Stomach (tissue), 9 donors: ENCODE data around the gene DPH7. TPM values are rescaled to one million over a fixed set of nuclear protein-coding genes. Genes with fewer than 3 reads are reported as not detected.
"Not testable (repeated sequence)": the region's sequence is repeated elsewhere in the genome, so short reads cannot be mapped to it uniquely, and the experiment has no call there.

Experiments
- DNase-seq, 2 donors: peaks; one replicate each; pipeline versions ENCODE4 v3.0.0 to v3.0.0-alpha.2; 2013 to 2019
- H3K27ac ChIP-seq, 5 donors: fragments of 200-600 bp in 4 of 5; sonication (generic) in 4 of 5; one replicate each; pipeline ENCODE4 v1.5.1; 2013 to 2019; ENCODE audit warnings: mild to moderate bottlenecking in 1 of 5, moderate library complexity in 1 of 5
- H3K27me3 ChIP-seq, 3 donors: fragments of 200-600 bp; sonication (generic); one replicate each; pipeline ENCODE4 v1.5.1; 2017 to 2019; ENCODE audit warnings: mixed run types in 1 of 3
- H3K36me3 ChIP-seq, 4 donors: fragments of 200-600 bp; sonication (generic); 1 replicate in 3 of 4; 2 replicates in 1 of 4; pipeline ENCODE4 v1.5.1; 2016 to 2019
- H3K4me1 ChIP-seq, 4 donors: fragments of 200-600 bp; sonication (generic); one replicate each; pipeline ENCODE4 v1.5.1; 2016 to 2019
- H3K4me3 ChIP-seq, 4 donors: fragments of 200-600 bp; sonication (generic) in 3 of 4; one replicate each; pipeline ENCODE4 v1.5.1; 2016 to 2019; ENCODE audit warnings: mild to moderate bottlenecking in 1 of 4
- H3K9me3 ChIP-seq, 4 donors: fragments of 200-600 bp; sonication (generic); one replicate each; pipeline ENCODE4 v1.5.1; 2016 to 2019
- CTCF ChIP-seq, 7 experiments: fragments of 450-650 bp in 4 of 7; fragments of 200-600 bp in 3 of 7; sonication (generic) in 3 of 7; IDR thresholded peaks; one replicate each; pipeline ENCODE4 v1.5.1; 2016 to 2019; ENCODE audit warnings: antibody characterized with exemption in 7 of 7, control low read depth in 2 of 7, mild to moderate bottlenecking in 1 of 7
- EP300 ChIP-seq: sonication (generic); formaldehyde crosslinking; IDR thresholded peaks from one replicate; pipeline ENCODE4 v1.6.1; 2017; ENCODE audit warnings: antibody characterized with exemption
- POLR2A ChIP-seq, 4 donors: fragments of 450-650 bp; IDR thresholded peaks; one replicate each; pipeline ENCODE4 v1.6.1; 2016; ENCODE audit warnings: antibody characterized with exemption in 4 of 4, control low read depth in 2 of 4, mild to moderate bottlenecking in 1 of 4, moderate library complexity in 1 of 4
- POLR2AphosphoS5 ChIP-seq, 3 donors: sonication (generic); formaldehyde crosslinking; IDR thresholded peaks; one replicate each; pipeline ENCODE4 v1.6.1; 2016; ENCODE audit warnings: antibody characterized with exemption in 3 of 3
- WGBS, 5 donors: extraction: QIAGEN DNeasy Blood & Tissue Kit in 3 of 5; methylation state at CpG; one replicate each; pipeline versions ENCODE4 v1.1.5 to v1.1.7; 2013 to 2018; 5-methylcytosine and 5-hydroxymethylcytosine counted together
- intact Hi-C: fragments of 100-400 bp; cut with DNase I; formaldehyde crosslinking; loops from one replicate; pipeline ENCODE4 v1.15.1; 2023; ENCODE audit warnings: low total_unique reads
- polyA plus RNA-seq, 3 donors: library from polyadenylated mRNA; stranded (reverse); fragments of 200-250 nt; gene quantifications; one replicate each; pipeline ENCODE4 v1.2.3, GENCODE V29; 2013
- total RNA-seq, 5 donors: library from RNA; depleted of rRNA; stranded (reverse); fragments of >200 nt; gene quantifications; one replicate each; pipeline versions ENCODE4 v1.1.0 to v1.2.3, GENCODE V29; 2014 to 2016
- donor health status: healthy with polysubstance abuse.
- donor health status: Bipolar disorder and iron deficiency.
- donor health status: healthy.

The DPH7 gene
- total and polyA plus RNA-seq, 8 donors = 14.3 to 134 (median 23.8) TPM

GRCh38 chr9:137575716-137576411, 2.9 kb downstream of the DPH7 start:
- peaks cover 37 to 58% (median 55%) of the 10 kb centered on the region in 4 donors for H3K36me3 ChIP-seq
- H3K4me3 ChIP-seq = no peak overlapping the region
- intact Hi-C loops = no loop called here
- no peaks in the 10 kb centered on the region for H3K27me3 ChIP-seq
- no peak overlapping the region for H3K27ac ChIP-seq
- peaks cover 21 to 55% (median 44%) of the 10 kb centered on the region in 4 donors for H3K4me1 ChIP-seq
- TF ChIP-seq POLR2A (IDR thresholded peaks at IDR 0.05) (no peak), EP300 (no peak), POLR2AphosphoS5 (IDR thresholded peaks at IDR 0.05) (no peak), CTCF (IDR thresholded peaks at IDR 0.05) (no peak)
- WGBS, 5 donors = 69 to 85% (median 76%) methylated on average over 10 to 12 of the region's 12 CpGs
- no peaks in the 10 kb centered on the region for H3K9me3 ChIP-seq
- no peak for DNase-seq

- H3K27me3 ChIP-seq = no peaks in the 10 kb centered on the region
- no peaks in the 10 kb centered on the region for H3K9me3 ChIP-seq
- no peak overlapping the region for H3K4me3 ChIP-seq
- H3K4me1 ChIP-seq = peaks cover 21 to 50% (median 41%) of the 10 kb centered on the region in 4 donors
- no peak for TF ChIP-seq EP300
- no peak for TF ChIP-seq POLR2A (IDR thresholded peaks at IDR 0.05)
- TF ChIP-seq POLR2AphosphoS5 (IDR thresholded peaks at IDR 0.05) = no peak
- no peak for TF ChIP-seq CTCF (IDR thresholded peaks at IDR 0.05)
- 53 to 68% (median 58%) methylated on average over 9 of the region's 9 CpGs for WGBS, 5 donors
- no peak for DNase-seq
- peaks cover 37 to 63% (median 60%) of the 10 kb centered on the region in 4 donors for H3K36me3 ChIP-seq
- no peak overlapping the region for H3K27ac ChIP-seq
- intact Hi-C loops = no loop called here
Observed at GRCh38 chr9:137575364-137575715, 3.4 kb downstream of the DPH7 start.

GRCh38 chr9:137574192-137574591, 4.5 kb downstream of the DPH7 start:
- no peak overlapping the region for H3K27ac ChIP-seq
- 88 to 94% (median 91%) methylated on average over 10 of the region's 10 CpGs for WGBS, 5 donors
- H3K27me3 ChIP-seq = no peaks in the 10 kb centered on the region
- intact Hi-C loops = no loop called here
- H3K9me3 ChIP-seq = no peaks in the 10 kb centered on the region
- no peak overlapping the region for H3K4me3 ChIP-seq
- no peak for TF ChIP-seq POLR2AphosphoS5 (IDR thresholded peaks at IDR 0.05)
- DNase-seq = no peak
- peaks cover 18 to 38% (median 33%) of the 10 kb centered on the region in 4 donors for H3K4me1 ChIP-seq
- H3K36me3 ChIP-seq = peaks cover 37 to 65% (median 61%) of the 10 kb centered on the region in 4 donors

- TF ChIP-seq CTCF (IDR thresholded peaks at IDR 0.05) (no peak), POLR2A (IDR thresholded peaks at IDR 0.05) (no peak), POLR2AphosphoS5 (IDR thresholded peaks at IDR 0.05) (no peak)
- H3K4me1 ChIP-seq = peaks cover 0 to 7% (median 3%) of the 10 kb centered on the region in 4 donors
- no peak overlapping the region for H3K27ac ChIP-seq
- 96 to 100% (median 99%) methylated on average over 3 of the region's 3 CpGs for WGBS, 5 donors
- no peak overlapping the region for H3K4me3 ChIP-seq
- H3K9me3 ChIP-seq = no peaks in the 10 kb centered on the region
- DNase-seq = no peak
- intact Hi-C loops = no loop called here
- H3K27me3 ChIP-seq = no peaks in the 10 kb centered on the region
- H3K36me3 ChIP-seq = peaks cover 30 to 60% (median 58%) of the 10 kb centered on the region in 4 donors
Observed at GRCh38 chr9:137570566-137570965, 8.2 kb downstream of the DPH7 start.

GRCh38 chr9:137569609-137570203, 9.0 kb downstream of the DPH7 start:
- Histone ChIP-seq H3K4me1 (no peaks in the 10 kb centered on the region), H3K27me3 (no peaks in the 10 kb centered on the region), H3K27ac (no peak overlapping the region), H3K36me3 (peaks cover 25 to 55% (median 53%) of the 10 kb centered on the region in 4 donors), H3K9me3 (no peaks in the 10 kb centered on the region), H3K4me3 (no peak overlapping the region)
- WGBS, 5 donors = 95 to 97% (median 96%) methylated on average over 5 of the region's 5 CpGs
- DNase-seq = no peak
- intact Hi-C loops = no loop called here
- TF ChIP-seq CTCF (IDR thresholded peaks at IDR 0.05) (no peak), POLR2AphosphoS5 (IDR thresholded peaks at IDR 0.05) (no peak), EP300 (no peak), POLR2A (IDR thresholded peaks at IDR 0.05) (no peak)

GRCh38 chr9:137568445-137568844, 10.3 kb downstream of the DPH7 start:
- intact Hi-C loops, H3K9me3 ChIP-seq, H3K4me3 ChIP-seq, H3K4me1 ChIP-seq, DNase-seq, H3K27ac ChIP-seq, H3K27me3 ChIP-seq: not testable (repeated sequence)
- 83 to 91% (median 89%) methylated on average over 5 of the region's 5 CpGs for WGBS, 5 donors
- peaks cover 28 to 55% (median 53%) of the 10 kb centered on the region in 4 donors for H3K36me3 ChIP-seq
